DOHH2 (cell line): ENCODE results near the gene SIPA1L2.

Source experiments
- H3F3A ChIP-seq: fragments of 200-600 bp; sonication (generic), shearing (Covaris generic); 2 replicates; pipeline ENCODE4 v1.6.0; 2016; ENCODE audit warnings: antibody characterized with exemption, mild to moderate bottlenecking; ENCODE audit not compliant: control insufficient read depth, insufficient read depth
- H3K27ac ChIP-seq: fragments of 200-600 bp; sonication (generic); 2 replicates; pipeline ENCODE4 v1.5.1; 2014; ENCODE audit warnings: low read depth, mild to moderate bottlenecking, low read length, moderate library complexity
- H3K27me3 ChIP-seq: fragments of 200-600 bp; sonication (generic); 2 replicates; pipeline ENCODE4 v1.6.1; 2014; ENCODE audit warnings: mild to moderate bottlenecking, low read length, mixed read lengths; ENCODE audit not compliant: control insufficient read depth
- H3K36me3 ChIP-seq: fragments of 200-600 bp; sonication (generic); 2 replicates; pipeline ENCODE4 v1.6.1; 2014; ENCODE audit warnings: mild to moderate bottlenecking, low read length, moderate library complexity, mixed read lengths; ENCODE audit not compliant: control insufficient read depth
- H3K4me1 ChIP-seq: fragments of 200-600 bp; sonication (generic); 2 replicates; pipeline ENCODE4 v1.6.1; 2014; ENCODE audit warnings: mild to moderate bottlenecking, low read length, mixed read lengths; ENCODE audit not compliant: control insufficient read depth
- H3K4me2 ChIP-seq: fragments of 200-600 bp; sonication (generic); 2 replicates; pipeline ENCODE4 v1.6.0; 2014; ENCODE audit warnings: mild to moderate bottlenecking, low read length, moderate library complexity
- H3K4me3 ChIP-seq: fragments of 200-600 bp; sonication (generic); 2 replicates; pipeline ENCODE4 v1.5.1; 2014; ENCODE audit warnings: mild to moderate bottlenecking, low read length, mixed read lengths
- H3K79me2 ChIP-seq: fragments of 200-600 bp; sonication (generic); 2 replicates; pipeline ENCODE4 v1.6.1; 2014; ENCODE audit warnings: mild to moderate bottlenecking, low read length, mixed read lengths; ENCODE audit not compliant: control insufficient read depth
- H3K9me2 ChIP-seq: fragments of 200-600 bp; sonication (generic); replicated peaks from 2 replicates; pipeline ENCODE4 v1.6.1; 2014; ENCODE audit warnings: mild to moderate bottlenecking, low read length, mixed read lengths; ENCODE audit not compliant: control insufficient read depth
- H3K9me3 ChIP-seq: fragments of 200-600 bp; sonication (generic); 2 replicates; pipeline ENCODE4 v1.6.1; 2014; ENCODE audit warnings: antibody characterized with exemption, low read length, mixed read lengths; ENCODE audit not compliant: control insufficient read depth, insufficient read depth
- H4K20me1 ChIP-seq: fragments of 200-600 bp; sonication (generic); 2 replicates; pipeline ENCODE4 v1.6.0; 2014; ENCODE audit warnings: low read depth, mild to moderate bottlenecking, antibody characterized with exemption, low read length, moderate library complexity; ENCODE audit not compliant: control insufficient read depth, insufficient read depth
- EZH2phosphoT487 ChIP-seq: fragments of 200-600 bp; sonication (generic); IDR thresholded peaks from 2 replicates; pipeline ENCODE4 v1.6.1; 2017; ENCODE audit warnings: borderline replicate concordance, mild to moderate bottlenecking, antibody characterized with exemption, low read length, moderate library complexity, mixed read lengths
- TF ChIP-seq, protein P1 (sequence below): fragments of 200-600 bp; sonication (generic); IDR thresholded peaks from one replicate; pipeline ENCODE4 v1.5.1; 2014; ENCODE audit warnings: antibody characterized with exemption, mild to moderate bottlenecking, low read depth, low read length; ENCODE audit not compliant: poor library complexity, severe bottlenecking

SIPA1L2 gene

GRCh38 chr1:232589111-232589811 lies 40.7 kb downstream of the SIPA1L2 start:
- no peaks in the 10 kb centered on the region for H3K27me3 ChIP-seq
- no peak overlapping the region for H3K27ac ChIP-seq
- no peaks in the 10 kb centered on the region for H3K9me3 ChIP-seq
- H3K4me1 ChIP-seq, result no peaks in the 10 kb centered on the region
- H3K4me3 ChIP-seq, result no peak overlapping the region
- no peaks in the 10 kb centered on the region for H4K20me1 ChIP-seq
- H3K79me2 ChIP-seq, result no peaks in the 10 kb centered on the region
- no peaks in the 10 kb centered on the region for H3K36me3 ChIP-seq
- no peaks in the 10 kb centered on the region for H3F3A ChIP-seq
- TF ChIP-seq, protein P1, sequence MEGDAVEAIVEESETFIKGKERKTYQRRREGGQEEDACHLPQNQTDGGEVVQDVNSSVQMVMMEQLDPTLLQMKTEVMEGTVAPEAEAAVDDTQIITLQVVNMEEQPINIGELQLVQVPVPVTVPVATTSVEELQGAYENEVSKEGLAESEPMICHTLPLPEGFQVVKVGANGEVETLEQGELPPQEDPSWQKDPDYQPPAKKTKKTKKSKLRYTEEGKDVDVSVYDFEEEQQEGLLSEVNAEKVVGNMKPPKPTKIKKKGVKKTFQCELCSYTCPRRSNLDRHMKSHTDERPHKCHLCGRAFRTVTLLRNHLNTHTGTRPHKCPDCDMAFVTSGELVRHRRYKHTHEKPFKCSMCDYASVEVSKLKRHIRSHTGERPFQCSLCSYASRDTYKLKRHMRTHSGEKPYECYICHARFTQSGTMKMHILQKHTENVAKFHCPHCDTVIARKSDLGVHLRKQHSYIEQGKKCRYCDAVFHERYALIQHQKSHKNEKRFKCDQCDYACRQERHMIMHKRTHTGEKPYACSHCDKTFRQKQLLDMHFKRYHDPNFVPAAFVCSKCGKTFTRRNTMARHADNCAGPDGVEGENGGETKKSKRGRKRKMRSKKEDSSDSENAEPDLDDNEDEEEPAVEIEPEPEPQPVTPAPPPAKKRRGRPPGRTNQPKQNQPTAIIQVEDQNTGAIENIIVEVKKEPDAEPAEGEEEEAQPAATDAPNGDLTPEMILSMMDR, result no peak
- no peak for TF ChIP-seq EZH2phosphoT487
- no peak overlapping the region for H3K4me2 ChIP-seq
- no peaks in the 10 kb centered on the region for H3K9me2 ChIP-seq

DNA sequence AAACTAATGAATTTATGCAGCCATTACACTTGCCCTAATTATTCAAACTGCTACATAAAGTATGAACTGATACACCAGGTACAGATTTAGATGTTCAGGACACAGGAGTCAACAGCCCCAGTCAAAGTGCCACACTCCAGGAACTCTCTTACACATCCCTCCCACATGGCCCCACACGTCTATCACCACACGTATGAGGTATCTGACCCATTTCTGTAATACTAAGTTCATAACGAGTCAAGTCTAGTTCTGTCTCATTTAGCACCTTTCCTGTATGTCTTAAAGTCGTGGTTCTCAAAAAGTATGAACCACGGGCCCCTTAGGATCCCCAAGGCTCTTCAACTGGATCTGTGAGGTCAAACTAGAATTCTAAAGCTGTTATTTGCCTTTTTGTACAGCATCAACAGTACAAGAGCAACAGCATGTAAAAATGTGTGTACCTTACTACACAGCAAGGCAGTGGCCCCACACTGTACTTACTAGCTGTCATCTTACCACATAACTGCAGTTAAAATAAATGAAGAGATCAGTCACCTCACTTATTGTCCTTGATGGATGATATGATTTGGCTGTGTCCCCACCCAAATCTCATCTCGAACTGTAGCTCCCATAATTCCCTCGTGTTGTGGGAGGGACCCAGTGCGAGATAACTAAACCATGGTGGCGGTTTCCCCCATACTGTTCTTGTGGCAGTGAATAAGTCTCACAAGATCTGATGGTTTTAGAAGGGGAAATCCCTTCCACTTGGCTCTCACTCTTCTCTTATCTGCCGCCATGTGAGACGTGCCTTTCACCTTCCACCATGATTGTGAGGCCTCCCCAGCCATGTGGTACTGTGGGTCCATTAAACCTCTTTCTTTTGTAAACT lies 42.6 kb downstream of the SIPA1L2 start:
- no peaks in the 10 kb centered on the region for H3F3A ChIP-seq
- no peak overlapping the region for H3K4me3 ChIP-seq
- TF ChIP-seq EZH2phosphoT487, result no peak
- TF ChIP-seq, protein P1, result no peak
- H3K79me2 ChIP-seq, result no peaks in the 10 kb centered on the region
- no peak overlapping the region for H3K27ac ChIP-seq
- no peaks in the 10 kb centered on the region for H4K20me1 ChIP-seq
- no peaks in the 10 kb centered on the region for H3K9me3 ChIP-seq
- H3K36me3 ChIP-seq, result no peaks in the 10 kb centered on the region
- no peaks in the 10 kb centered on the region for H3K9me2 ChIP-seq
- no peak overlapping the region for H3K4me2 ChIP-seq
- no peaks in the 10 kb centered on the region for H3K27me3 ChIP-seq
- H3K4me1 ChIP-seq, result no peaks in the 10 kb centered on the region

DNA sequence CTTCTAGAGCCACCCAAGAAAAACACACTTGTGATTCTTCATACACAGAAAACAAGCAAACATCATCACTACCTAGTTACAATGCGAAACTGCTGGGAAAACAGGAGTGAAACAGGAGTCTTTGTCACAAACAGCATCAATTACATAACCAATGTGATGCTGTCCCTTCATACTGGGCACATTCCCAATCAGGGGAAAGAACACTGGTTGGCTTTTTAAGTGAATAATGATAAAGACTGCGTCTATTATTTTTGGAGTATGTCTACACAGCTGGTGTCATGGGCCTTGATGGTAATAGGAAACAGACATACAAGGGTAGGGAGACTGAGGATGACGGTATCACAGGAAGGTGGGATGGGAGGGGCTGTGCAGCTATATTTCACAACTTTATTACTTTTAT lies 43.3 kb downstream of the SIPA1L2 start:
- H3K36me3 ChIP-seq, result no peaks in the 10 kb centered on the region
- H4K20me1 ChIP-seq, result no peaks in the 10 kb centered on the region
- no peaks in the 10 kb centered on the region for H3K9me2 ChIP-seq
- H3K4me2 ChIP-seq, result no peak overlapping the region
- H3K4me1 ChIP-seq, result no peaks in the 10 kb centered on the region
- H3K9me3 ChIP-seq, result no peaks in the 10 kb centered on the region
- no peak for TF ChIP-seq EZH2phosphoT487
- TF ChIP-seq, protein P1, result no peak
- no peak overlapping the region for H3K27ac ChIP-seq
- H3F3A ChIP-seq, result no peaks in the 10 kb centered on the region
- H3K27me3 ChIP-seq, result no peaks in the 10 kb centered on the region
- no peak overlapping the region for H3K4me3 ChIP-seq
- H3K79me2 ChIP-seq, result no peaks in the 10 kb centered on the region
